MCF 10A (cell line): Measurements from ENCODE around the gene OR2T27. TPM values are rescaled to one million over a fixed set of nuclear protein-coding genes. Genes with fewer than 3 reads are reported as not detected.

ENCODE experiments used
- BruUV-seq: library from RNA; stranded (reverse); fragments of 400-500 nt; replicated peaks from 2 replicates; lab custom pipeline; 2021; lab: Mats Ljungman, UMichigan
- CTCF ChIA-PET: fragments of 300-600 bp; sonication (Branson Sonifier 250); formaldehyde crosslinking; extraction: SDS; loops from one replicate; lab custom pipeline; 2021; ENCODE audit warnings: antibody characterized with exemption, inconsistent platforms; lab: Yijun Ruan, JAX
- POLR2A ChIA-PET: fragments of 300-600, 350-650 bp; sonication (Branson Sonifier 250); formaldehyde crosslinking; extraction: SDS; loops from one replicate; lab custom pipeline; 2020; ENCODE audit warnings: antibody characterized with exemption, inconsistent platforms; lab: Yijun Ruan, JAX
- DNase-seq: peaks from one replicate; pipeline ENCODE4 v3.0.0-alpha.2; 2018; ENCODE audit not compliant: unreplicated experiment
- H3K27ac Mint-ChIP-seq: one replicate; pipeline ENCODE4 v1.8.0; 2022; ENCODE audit warnings: mild to moderate bottlenecking, low read depth, mixed read lengths; ENCODE audit not compliant: unreplicated experiment
- H3K27me3 Mint-ChIP-seq: one replicate; pipeline ENCODE4 v1.8.0; 2022; ENCODE audit warnings: mixed read lengths; ENCODE audit not compliant: insufficient read depth, unreplicated experiment
- H3K36me3 Mint-ChIP-seq: one replicate; pipeline ENCODE4 v1.8.0; 2022; ENCODE audit warnings: mild to moderate bottlenecking, moderate library complexity, mixed read lengths; ENCODE audit not compliant: insufficient read depth, unreplicated experiment
- H3K4me1 Mint-ChIP-seq: one replicate; pipeline ENCODE4 v1.8.0; 2022; ENCODE audit warnings: mixed read lengths; ENCODE audit not compliant: insufficient read depth, unreplicated experiment
- H3K4me3 Mint-ChIP-seq: one replicate; pipeline ENCODE4 v1.8.0; 2022; ENCODE audit warnings: mild to moderate bottlenecking, moderate library complexity, mixed read lengths; ENCODE audit not compliant: unreplicated experiment
- H3K9me3 Mint-ChIP-seq: one replicate; pipeline ENCODE4 v1.8.0; 2022; ENCODE audit warnings: mixed read lengths; ENCODE audit not compliant: unreplicated experiment
- CTCF ChIP-seq: fragments of 200-600 bp; IDR thresholded peaks from one replicate; pipeline ENCODE4 v1.8.0; 2022; ENCODE audit warnings: antibody characterized with exemption, mild to moderate bottlenecking; ENCODE audit not compliant: unreplicated experiment
- intact Hi-C: fragments of 100-400 bp; cut with micrococcal nuclease; formaldehyde crosslinking; loops from 2 replicates; pipeline ENCODE4 v1.14.1; 2022
- total RNA-seq: library from RNA; stranded (reverse); gene quantifications from 2 replicates; pipeline ENCODE4 v1.2.3, GENCODE V29; 2022

Gene OR2T27
- total RNA-seq, 1 experiment from 2014 or later = not detected

- no peaks in the 10 kb centered on the region for H3K27me3 Mint-ChIP-seq
- POLR2A ChIA-PET = interaction anchor here (0.9 kb wide), 1 partner anchor 155 kb away, joined by 3 read pairs; no protein-coding TSS in a partner anchor
- H3K27ac Mint-ChIP-seq = peak overlapping the region; percentile 68
- DNase-seq = peak; percentile 57
- no TSS peak for BruUV-seq
- H3K36me3 Mint-ChIP-seq = peaks cover 6% of the 10 kb centered on the region
- peaks cover 6% of the 10 kb centered on the region for H3K9me3 Mint-ChIP-seq
- peaks cover 29% of the 10 kb centered on the region for H3K4me1 Mint-ChIP-seq
- no peak for TF ChIP-seq CTCF
- CTCF ChIA-PET = interaction anchor here (0.6 to 4.6 kb wide), 9 partner anchors 9 to 452 kb away, joined by 3 to 25 read pairs (median 4); no protein-coding TSS in a partner anchor
- no peak overlapping the region for H3K4me3 Mint-ChIP-seq
- intact Hi-C loops = no loop called here
Measured at GRCh38 chr1:248695451-248696132, 40.3 kb upstream of the OR2T27 start.

GRCh38 chr1:248691567-248692155 lies 36.3 kb upstream of the OR2T27 start:
- no peak overlapping the region for H3K27ac Mint-ChIP-seq
- no peaks in the 10 kb centered on the region for H3K27me3 Mint-ChIP-seq
- POLR2A ChIA-PET = interaction anchor here (1.1 kb wide), 1 partner anchor 223 kb away, joined by 3 read pairs; no protein-coding TSS in a partner anchor
- DNase-seq = no peak
- no peak overlapping the region for H3K4me3 Mint-ChIP-seq
- CTCF ChIA-PET = interaction anchor here (0.6 to 4.3 kb wide), 4 partner anchors 8 to 439 kb away, joined by 3 to 19 read pairs (median 7); no protein-coding TSS in a partner anchor
- intact Hi-C loops = no loop called here
- peaks cover 6% of the 10 kb centered on the region for H3K36me3 Mint-ChIP-seq
- peaks cover 11% of the 10 kb centered on the region for H3K9me3 Mint-ChIP-seq
- BruUV-seq = no TSS peak
- peaks cover 43% of the 10 kb centered on the region for H3K4me1 Mint-ChIP-seq
- TF ChIP-seq CTCF = no peak

GRCh38 chr1:248688527-248689298 lies 33.4 kb upstream of the OR2T27 start:
- peaks cover 11% of the 10 kb centered on the region for H3K9me3 Mint-ChIP-seq
- peak; percentile 54 for DNase-seq
- no TSS peak for BruUV-seq
- no peak overlapping the region for H3K4me3 Mint-ChIP-seq
- H3K4me1 Mint-ChIP-seq = peaks cover 29% of the 10 kb centered on the region
- ChIA-PET CTCF (interaction anchor here (0.6 to 2.3 kb wide), 8 partner anchors 10 to 284 kb away, joined by 3 to 17 read pairs (median 4); no protein-coding TSS in a partner anchor), POLR2A (interaction anchor here (1.4 to 2.0 kb wide), 2 partner anchors 10 to 17 kb away, joined by 4 read pairs; no protein-coding TSS in a partner anchor)
- peaks cover 6% of the 10 kb centered on the region for H3K36me3 Mint-ChIP-seq
- intact Hi-C loops = no loop called here
- TF ChIP-seq CTCF = no peak
- no peaks in the 10 kb centered on the region for H3K27me3 Mint-ChIP-seq
- peak overlapping the region; percentile 82 for H3K27ac Mint-ChIP-seq
